Gastrocnemius medialis (tissue), 4 donors: ENCODE measurements around the gene WNT11. TPM values are rescaled to one million over a fixed set of nuclear protein-coding genes. Genes with fewer than 3 reads are reported as not detected.
A peak's percentile ranks its signal among the peaks of the same experiment; 100 is the strongest.

Source experiments
- ATAC-seq, 2 donors: fragments of 150-250 bp; one replicate each; pipeline ENCODE4 v1.9.1; 2016
- DNase-seq, 2 donors: peaks; one replicate each; pipeline ENCODE4 v3.0.0-alpha.2; 2019
- H3K27ac ChIP-seq, 4 donors: fragments of 200-600 bp; sonication (generic); 1 replicate in 1 of 4; 2 replicates in 3 of 4; pipeline ENCODE4 v1.5.1; 2016 to 2018; ENCODE audit warnings: mild to moderate bottlenecking in 2 of 4, moderate library complexity in 1 of 4
- H3K27me3 ChIP-seq, 3 donors: fragments of 200-600 bp; sonication (generic) in 2 of 3; 1 replicate in 1 of 3; 2 replicates in 2 of 3; pipeline versions ENCODE4 v1.5.1 to v1.6.0; 2016 to 2019; ENCODE audit warnings: mild to moderate bottlenecking in 1 of 3, moderate library complexity in 1 of 3
- H3K36me3 ChIP-seq, 2 donors: fragments of 200-600 bp; sonication (generic) in 1 of 2; one replicate each; pipeline ENCODE4 v1.5.1; 2017 to 2018
- H3K4me1 ChIP-seq, 2 donors: fragments of 200-600 bp; sonication (generic) in 1 of 2; one replicate each; pipeline ENCODE4 v1.5.1; 2016 to 2017; ENCODE audit warnings: mild to moderate bottlenecking in 2 of 2
- H3K4me3 ChIP-seq, 4 donors: fragments of 200-600 bp; sonication (generic) in 3 of 4; 1 replicate in 1 of 4; 2 replicates in 3 of 4; pipeline ENCODE4 v1.5.1; 2016 to 2019; ENCODE audit warnings: mild to moderate bottlenecking in 2 of 4
- H3K9me3 ChIP-seq, 3 donors: fragments of 200-600 bp; sonication (generic) in 2 of 3; 1 replicate in 1 of 3; 2 replicates in 2 of 3; pipeline ENCODE4 v1.5.1; 2016 to 2019
- POLR2A ChIP-seq, 2 donors: fragments of 450-650 bp; IDR thresholded peaks; one replicate each; pipeline ENCODE4 v1.6.1; 2017; ENCODE audit warnings: antibody characterized with exemption in 2 of 2, mild to moderate bottlenecking in 2 of 2, moderate library complexity in 2 of 2
- in situ Hi-C, 4 donors: fragments of 200-750 bp; cut with MboI; loops; one replicate each; pipeline versions ENCODE4 v1.15.0 to v1.8.0; 2017; ENCODE audit warnings: low sequenced_read_pairs in 4 of 4
- intact Hi-C: fragments of 100-400 bp; cut with DNase I; formaldehyde crosslinking; loops from one replicate; pipeline ENCODE4 v1.15.1; 2023; ENCODE audit warnings: low total_unique reads
- total RNA-seq, 4 donors: library from RNA; depleted of rRNA; stranded (reverse); fragments of >200 nt; gene quantifications; one replicate each; pipeline versions ENCODE4 v1.1.0 to v1.2.3, GENCODE V29; 2016
- TF ChIP-seq, protein P1 (sequence below), 5 experiments: fragments of 450-650 bp in 3 of 5; fragments of 200-600 bp in 2 of 5; sonication (generic) in 2 of 5; IDR thresholded peaks in 4 of 5; conservative IDR thresholded peaks in 1 of 5; 1 replicate in 4 of 5; 2 replicates in 1 of 5; pipeline ENCODE4 v1.5.1; 2016 to 2019; ENCODE audit warnings: antibody characterized with exemption in 5 of 5, mild to moderate bottlenecking in 3 of 5, moderate library complexity in 3 of 5

Gene WNT11
- total RNA-seq, 4 donors from 2014 or later, result 2.9 to 6.5 (median 4.0) TPM

DNA sequence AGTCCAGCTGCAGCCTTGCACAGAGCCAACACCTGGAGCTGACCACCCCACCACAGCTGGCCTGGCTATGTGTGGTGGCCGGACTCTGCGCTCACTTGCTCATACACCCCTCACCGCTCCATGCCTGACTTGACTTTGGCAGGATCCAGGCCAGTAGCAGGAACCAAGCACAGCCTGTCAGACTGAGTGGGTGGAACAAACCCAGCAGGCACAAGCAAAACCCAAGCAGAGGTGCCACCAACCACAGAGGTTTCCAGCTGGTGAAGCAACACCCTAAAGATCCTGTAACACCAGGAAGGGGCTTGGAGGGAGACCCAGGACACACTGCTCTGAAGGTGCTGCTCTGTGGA lies 44.9 kb upstream of the WNT11 start:
- H3K4me3 ChIP-seq, result no peak overlapping the region
- H3K4me1 ChIP-seq, result no peaks in the 10 kb centered on the region
- no peaks in the 10 kb centered on the region for H3K36me3 ChIP-seq
- H3K9me3 ChIP-seq, result no peaks in the 10 kb centered on the region
- H3K27ac ChIP-seq, result peak overlapping the region in 2 of 4 donors; percentile 28 to 46
- no peaks in the 10 kb centered on the region for H3K27me3 ChIP-seq
- in situ Hi-C loops (no loop called here), intact Hi-C loops (no loop called here)
- ATAC-seq (peak in 1 of 2 donors; percentile 20), DNase-seq (no peak)
- TF ChIP-seq, protein P1, sequence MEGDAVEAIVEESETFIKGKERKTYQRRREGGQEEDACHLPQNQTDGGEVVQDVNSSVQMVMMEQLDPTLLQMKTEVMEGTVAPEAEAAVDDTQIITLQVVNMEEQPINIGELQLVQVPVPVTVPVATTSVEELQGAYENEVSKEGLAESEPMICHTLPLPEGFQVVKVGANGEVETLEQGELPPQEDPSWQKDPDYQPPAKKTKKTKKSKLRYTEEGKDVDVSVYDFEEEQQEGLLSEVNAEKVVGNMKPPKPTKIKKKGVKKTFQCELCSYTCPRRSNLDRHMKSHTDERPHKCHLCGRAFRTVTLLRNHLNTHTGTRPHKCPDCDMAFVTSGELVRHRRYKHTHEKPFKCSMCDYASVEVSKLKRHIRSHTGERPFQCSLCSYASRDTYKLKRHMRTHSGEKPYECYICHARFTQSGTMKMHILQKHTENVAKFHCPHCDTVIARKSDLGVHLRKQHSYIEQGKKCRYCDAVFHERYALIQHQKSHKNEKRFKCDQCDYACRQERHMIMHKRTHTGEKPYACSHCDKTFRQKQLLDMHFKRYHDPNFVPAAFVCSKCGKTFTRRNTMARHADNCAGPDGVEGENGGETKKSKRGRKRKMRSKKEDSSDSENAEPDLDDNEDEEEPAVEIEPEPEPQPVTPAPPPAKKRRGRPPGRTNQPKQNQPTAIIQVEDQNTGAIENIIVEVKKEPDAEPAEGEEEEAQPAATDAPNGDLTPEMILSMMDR (IDR thresholded peaks at IDR 0.05 in 4 of 5, conservative IDR thresholded peaks at IDR 0.05 in 1 of 5), result no peak
- no peak for TF ChIP-seq POLR2A (IDR thresholded peaks at IDR 0.05)

DNA sequence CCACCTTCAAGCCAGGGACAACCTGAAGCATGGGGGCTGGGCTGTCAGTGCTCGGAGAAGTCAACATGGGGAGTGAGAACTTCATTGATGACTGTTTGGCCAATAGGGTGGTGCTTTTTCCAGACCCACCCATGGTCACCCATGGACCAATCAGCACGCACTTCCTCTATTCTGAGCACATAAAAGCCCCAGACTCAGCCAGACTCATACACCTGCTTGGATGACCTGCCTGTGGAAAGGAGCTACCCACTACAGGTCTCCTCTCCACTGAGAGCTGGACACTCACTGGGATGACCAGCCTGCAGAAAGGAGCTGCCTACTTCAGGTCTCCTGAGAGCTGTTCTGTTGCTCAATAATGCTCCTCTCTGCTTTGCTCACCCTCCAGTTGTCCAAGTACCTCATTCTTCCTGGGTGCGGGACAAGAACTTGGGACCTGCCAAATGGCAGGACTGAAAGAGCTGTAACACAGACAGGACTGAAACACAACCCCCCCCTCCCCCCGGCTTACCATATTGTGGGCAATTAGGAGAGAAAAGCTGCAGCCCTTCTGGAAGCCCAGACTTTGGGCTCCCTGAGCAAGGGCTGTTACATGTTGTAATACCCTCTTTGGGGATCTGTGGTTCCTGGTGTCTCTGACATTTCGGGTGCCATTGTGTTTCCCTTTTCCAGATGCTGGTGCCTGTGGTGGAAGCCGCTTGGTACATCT lies 44.4 kb upstream of the WNT11 start:
- DNase-seq (peak in 1 of 2 donors; percentile 60), ATAC-seq (peak in 1 of 2 donors; percentile 20)
- Histone ChIP-seq H3K9me3 (no peaks in the 10 kb centered on the region), H3K27ac (peak overlapping the region in 2 of 4 donors; percentile 28 to 46), H3K36me3 (no peaks in the 10 kb centered on the region), H3K4me1 (no peaks in the 10 kb centered on the region), H3K27me3 (no peaks in the 10 kb centered on the region), H3K4me3 (no peak overlapping the region)
- in situ Hi-C loops (no loop called here), intact Hi-C loops (loop anchor here (1.0 kb wide), 1 partner anchor 48 kb away; no protein-coding TSS in a partner anchor)
- TF ChIP-seq, protein P1 (IDR thresholded peaks at IDR 0.05 in 4 of 5, conservative IDR thresholded peaks at IDR 0.05 in 1 of 5), result no peak
- TF ChIP-seq POLR2A (IDR thresholded peaks at IDR 0.05), result no peak

DNA sequence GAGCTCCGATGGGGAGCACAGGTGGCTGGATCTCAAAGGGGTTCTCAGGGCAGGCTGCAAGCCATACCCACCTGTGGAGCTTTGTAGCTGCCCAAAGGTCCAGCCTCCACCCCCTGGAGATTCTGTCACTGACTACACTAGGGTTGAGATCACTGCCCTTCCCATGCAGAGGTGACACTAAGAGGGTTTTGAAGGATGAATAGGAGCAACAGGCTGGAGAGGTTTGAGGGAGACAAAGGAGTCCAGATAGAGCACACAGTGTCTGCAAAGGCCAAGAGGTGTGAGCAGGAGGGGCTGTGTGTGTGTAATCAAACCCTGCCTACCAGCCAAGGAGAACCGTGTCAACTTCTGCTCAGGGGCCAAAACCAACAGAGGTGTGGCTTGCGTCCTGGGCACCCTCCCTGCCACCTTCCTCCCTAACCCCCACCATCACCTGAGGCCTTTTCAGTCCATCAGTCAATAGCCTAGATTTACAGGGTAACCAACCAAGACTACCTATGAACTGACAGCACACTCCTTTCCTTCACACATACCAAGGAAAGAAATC lies 43.0 kb upstream of the WNT11 start:
- Histone ChIP-seq H3K27me3 (no peaks in the 10 kb centered on the region), H3K9me3 (no peaks in the 10 kb centered on the region), H3K36me3 (no peaks in the 10 kb centered on the region), H3K27ac (no peak overlapping the region), H3K4me1 (no peaks in the 10 kb centered on the region), H3K4me3 (no peak overlapping the region)
- intact Hi-C loops (no loop called here), in situ Hi-C loops (no loop called here)
- no peak for ATAC-seq
- no peak for DNase-seq
- TF ChIP-seq, protein P1 (IDR thresholded peaks at IDR 0.05 in 4 of 5, conservative IDR thresholded peaks at IDR 0.05 in 1 of 5), result no peak
- no peak for TF ChIP-seq POLR2A (IDR thresholded peaks at IDR 0.05)

DNA sequence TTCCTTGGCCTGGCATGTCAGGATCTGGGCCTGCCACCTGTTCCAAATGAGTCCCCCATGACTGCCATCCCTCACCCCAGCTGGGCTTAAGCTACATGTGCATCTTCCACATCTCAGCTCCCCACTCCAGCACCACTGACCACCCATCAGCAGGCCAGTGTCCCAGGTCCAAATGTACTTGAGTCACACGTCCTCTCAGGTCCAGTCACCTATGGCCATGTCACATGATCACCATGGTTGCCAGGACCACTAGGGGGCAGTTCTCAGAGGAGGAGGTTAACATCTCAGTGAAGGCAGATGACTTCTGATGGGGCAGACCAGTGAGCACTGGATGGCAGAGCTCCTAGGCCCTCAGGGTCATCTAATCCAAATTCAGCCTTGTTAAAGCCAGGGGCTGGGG lies 41.9 kb upstream of the WNT11 start:
- H3K27me3 ChIP-seq, result no peaks in the 10 kb centered on the region
- DNase-seq (no peak), ATAC-seq (no peak)
- intact Hi-C loops (no loop called here), in situ Hi-C loops (no loop called here)
- TF ChIP-seq, protein P1 (IDR thresholded peaks at IDR 0.05 in 4 of 5, conservative IDR thresholded peaks at IDR 0.05 in 1 of 5), result no peak
- TF ChIP-seq POLR2A (IDR thresholded peaks at IDR 0.05), result no peak
- H3K4me1 ChIP-seq, result no peaks in the 10 kb centered on the region
- H3K4me3 ChIP-seq, result no peak overlapping the region
- no peak overlapping the region for H3K27ac ChIP-seq
- H3K9me3 ChIP-seq, result no peaks in the 10 kb centered on the region
- no peaks in the 10 kb centered on the region for H3K36me3 ChIP-seq
